ENCODE measurements around the gene PRKCB.
"Not testable (repeated sequence)": the region's sequence is repeated elsewhere in the genome, so short reads cannot be mapped to it uniquely, and the experiment has no call there.

The PRKCB gene

GRCh38 chr16:24013054-24013636 lies 177.4 kb downstream of the PRKCB start:
- no peak for DNase-seq

GRCh38 chr16:24013864-24014645 lies 178.3 kb downstream of the PRKCB start:
- peak; percentile 24 to 34 for DNase-seq

GRCh38 chr16:24014955-24015354 lies 179.2 kb downstream of the PRKCB start:
- not testable (repeated sequence) for DNase-seq

GRCh38 chr16:24015923-24016322 lies 180.1 kb downstream of the PRKCB start:
- DNase-seq: no peak

- DNase-seq: no peak
Measured at GRCh38 chr16:24018485-24018884, 182.7 kb downstream of the PRKCB start.

GRCh38 chr16:24022797-24023196 lies 187.0 kb downstream of the PRKCB start:
- DNase-seq: no peak

GRCh38 chr16:24023621-24024020 lies 187.8 kb downstream of the PRKCB start:
- DNase-seq: no peak

- no peak for DNase-seq
Measured at GRCh38 chr16:24024971-24025370, 189.2 kb downstream of the PRKCB start.

GRCh38 chr16:24027466-24027865 lies 191.7 kb downstream of the PRKCB start:
- DNase-seq: no peak

GRCh38 chr16:24029841-24030240 lies 194.1 kb downstream of the PRKCB start:
- not testable (repeated sequence) for DNase-seq

GRCh38 chr16:24035127-24035842 lies 199.5 kb downstream of the PRKCB start:
- DNase-seq: no peak

GRCh38 chr16:24036038-24036543 lies 200.3 kb downstream of the PRKCB start:
- DNase-seq: no peak

- peak; percentile 9 to 10 for DNase-seq
Measured at GRCh38 chr16:24036614-24037013, 200.8 kb downstream of the PRKCB start.

- DNase-seq: no peak
Measured at GRCh38 chr16:24037335-24037734, 201.6 kb downstream of the PRKCB start.

- DNase-seq: peak; percentile 64 to 72
Measured at GRCh38 chr16:24041834-24042631, 206.2 kb downstream of the PRKCB start.

- DNase-seq: no peak
Measured at GRCh38 chr16:24044467-24044866, 208.7 kb downstream of the PRKCB start.

GRCh38 chr16:24045641-24046040 lies 209.9 kb downstream of the PRKCB start:
- no peak for DNase-seq

GRCh38 chr16:24046442-24046841 lies 210.7 kb downstream of the PRKCB start:
- DNase-seq: no peak

GRCh38 chr16:24049113-24049512 lies 213.3 kb downstream of the PRKCB start:
- DNase-seq: no peak

- no peak for DNase-seq
Measured at GRCh38 chr16:24051125-24051524, 215.3 kb downstream of the PRKCB start.

- no peak for DNase-seq
Measured at GRCh38 chr16:24052329-24053098, 216.7 kb downstream of the PRKCB start.
